Keratinocyte (primary cell): Measurements from ENCODE around the gene PDXDC1.
"Not testable (repeated sequence)": the region's sequence is repeated elsewhere in the genome, so short reads cannot be mapped to it uniquely, and the experiment has no call there.

Source experiments
- EZH2 ChIP-seq: IDR thresholded peaks from one replicate; pipeline ENCODE4 v1.6.1; 2012; ENCODE audit warnings: inconsistent platforms, mild to moderate bottlenecking, low read length, moderate library complexity
- TF ChIP-seq, protein P1 (sequence below), 3 experiments: IDR thresholded peaks in 1 of 3; conservative IDR thresholded peaks in 1 of 3; optimal IDR thresholded peaks in 1 of 3; 2 replicates in 2 of 3; 3 replicates in 1 of 3; pipeline versions ENCODE3 to v1.5.1; 2011; ENCODE audit warnings: low read length in 3 of 3, mild to moderate bottlenecking in 3 of 3, moderate library complexity in 2 of 3, control low read depth in 1 of 3, inconsistent platforms in 1 of 3; ENCODE audit not compliant: insufficient read depth in 2 of 3; ENCODE audit errors: extremely low read depth in 1 of 3

GRCh38 chr16:15027051-15027450 lies 52.2 kb downstream of the PDXDC1 start:
- TF ChIP-seq, protein P1, sequence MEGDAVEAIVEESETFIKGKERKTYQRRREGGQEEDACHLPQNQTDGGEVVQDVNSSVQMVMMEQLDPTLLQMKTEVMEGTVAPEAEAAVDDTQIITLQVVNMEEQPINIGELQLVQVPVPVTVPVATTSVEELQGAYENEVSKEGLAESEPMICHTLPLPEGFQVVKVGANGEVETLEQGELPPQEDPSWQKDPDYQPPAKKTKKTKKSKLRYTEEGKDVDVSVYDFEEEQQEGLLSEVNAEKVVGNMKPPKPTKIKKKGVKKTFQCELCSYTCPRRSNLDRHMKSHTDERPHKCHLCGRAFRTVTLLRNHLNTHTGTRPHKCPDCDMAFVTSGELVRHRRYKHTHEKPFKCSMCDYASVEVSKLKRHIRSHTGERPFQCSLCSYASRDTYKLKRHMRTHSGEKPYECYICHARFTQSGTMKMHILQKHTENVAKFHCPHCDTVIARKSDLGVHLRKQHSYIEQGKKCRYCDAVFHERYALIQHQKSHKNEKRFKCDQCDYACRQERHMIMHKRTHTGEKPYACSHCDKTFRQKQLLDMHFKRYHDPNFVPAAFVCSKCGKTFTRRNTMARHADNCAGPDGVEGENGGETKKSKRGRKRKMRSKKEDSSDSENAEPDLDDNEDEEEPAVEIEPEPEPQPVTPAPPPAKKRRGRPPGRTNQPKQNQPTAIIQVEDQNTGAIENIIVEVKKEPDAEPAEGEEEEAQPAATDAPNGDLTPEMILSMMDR (optimal IDR thresholded peaks at IDR 0.05 in 1 of 3, IDR thresholded peaks at IDR 0.05 in 1 of 3, conservative IDR thresholded peaks at IDR 0.05 in 1 of 3; ENCODE audit: extremely low read depth in 1 of 3, insufficient read depth in 2 of 3, low read length in 3 of 3), result not testable (repeated sequence)
- not testable (repeated sequence) for TF ChIP-seq EZH2
